Prostate gland (tissue), 2 donors: Measurements from ENCODE around the gene SLC16A7. TPM values are rescaled to one million over a fixed set of nuclear protein-coding genes. Genes with fewer than 3 reads are reported as not detected.

ENCODE experiments used
- DNase-seq: peaks from one replicate; pipeline ENCODE4 v3.0.0-alpha.2; 2019; ENCODE audit warnings: low spot score
- H3K27ac ChIP-seq, 2 donors: fragments of 200-600 bp; sonication (generic); 2 replicates each; pipeline ENCODE4 v1.5.1; 2017 to 2019
- H3K27me3 ChIP-seq: fragments of 200-600 bp; sonication (generic); replicated peaks from 2 replicates; pipeline ENCODE4 v1.5.1; 2019; ENCODE audit not compliant: insufficient read depth
- H3K36me3 ChIP-seq, 2 donors: fragments of 200-600 bp; sonication (generic); 1 replicate in 1 of 2; 2 replicates in 1 of 2; pipeline versions ENCODE4 v1.5.1 to v1.8.1; 2017 to 2019
- H3K4me1 ChIP-seq: fragments of 200-600 bp; sonication (generic); replicated peaks from 2 replicates; pipeline ENCODE4 v1.5.1; 2019
- H3K4me3 ChIP-seq, 2 donors: fragments of 200-600 bp; sonication (generic); 2 replicates each; pipeline ENCODE4 v1.5.1; 2017 to 2019
- H3K9me3 ChIP-seq: fragments of 200-600 bp; sonication (generic); 2 replicates; pipeline ENCODE4 v1.5.1; 2017
- POLR2A ChIP-seq: fragments of 450-650 bp; IDR thresholded peaks from one replicate; pipeline ENCODE4 v1.6.1; 2016; ENCODE audit warnings: antibody characterized with exemption, mild to moderate bottlenecking
- POLR2AphosphoS5 ChIP-seq: sonication (generic); formaldehyde crosslinking; IDR thresholded peaks from one replicate; pipeline ENCODE4 v1.6.1; 2017; ENCODE audit warnings: antibody characterized with exemption
- WGBS: methylation state at CpG from one replicate; pipeline ENCODE4 v1.1.5; 2018; 5-methylcytosine and 5-hydroxymethylcytosine counted together
- intact Hi-C: fragments of 100-400 bp; cut with DNase I; formaldehyde crosslinking; loops from one replicate; pipeline ENCODE4 v1.14.2; 2022
- total RNA-seq, 2 donors: library from RNA; depleted of rRNA; stranded (reverse); fragments of >200 nt; gene quantifications; one replicate each; pipeline ENCODE4 v1.1.0, GENCODE V29; 2016
- TF ChIP-seq, protein P1 (sequence below), 4 experiments: fragments of 200-600 bp in 2 of 4; fragments of 450-650 bp in 2 of 4; sonication (generic) in 2 of 4; IDR thresholded peaks; 1 replicate in 3 of 4; 2 replicates in 1 of 4; pipeline ENCODE4 v1.5.1; 2016 to 2019; ENCODE audit warnings: antibody characterized with exemption in 4 of 4, mild to moderate bottlenecking in 2 of 4, moderate library complexity in 2 of 4

SLC16A7 gene
- total RNA-seq, 2 donors from 2014 or later: 4.3 to 10.6 TPM

DNA sequence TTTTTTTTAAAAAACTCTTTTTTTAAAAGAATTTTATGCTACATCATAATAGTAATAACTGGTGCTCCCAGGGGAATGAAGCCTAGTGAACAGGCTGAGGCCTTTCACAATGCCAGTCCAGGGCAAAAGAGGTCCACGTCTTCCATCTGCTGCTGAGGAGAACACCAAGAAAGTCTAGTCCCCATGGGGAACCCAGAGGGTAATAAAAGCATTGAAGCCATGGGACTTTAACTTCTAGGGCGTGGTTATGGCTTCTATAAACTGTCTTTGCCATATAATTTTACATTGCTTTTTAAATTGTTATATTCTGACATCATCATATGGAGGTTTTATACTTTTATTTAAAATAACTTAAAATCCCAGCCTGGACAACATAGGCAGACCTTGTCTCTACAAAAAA lies 64.3 kb downstream of the SLC16A7 start:
- no peak overlapping the region for H3K27ac ChIP-seq
- intact Hi-C loops: no loop called here
- H3K4me3 ChIP-seq: no peak overlapping the region
- no peaks in the 10 kb centered on the region for H3K36me3 ChIP-seq
- H3K4me1 ChIP-seq: no peaks in the 10 kb centered on the region
- WGBS: 76% methylated on average over 2 of the region's 2 CpGs
- TF ChIP-seq POLR2AphosphoS5: no peak
- no peak for TF ChIP-seq POLR2A
- TF ChIP-seq, protein P1, sequence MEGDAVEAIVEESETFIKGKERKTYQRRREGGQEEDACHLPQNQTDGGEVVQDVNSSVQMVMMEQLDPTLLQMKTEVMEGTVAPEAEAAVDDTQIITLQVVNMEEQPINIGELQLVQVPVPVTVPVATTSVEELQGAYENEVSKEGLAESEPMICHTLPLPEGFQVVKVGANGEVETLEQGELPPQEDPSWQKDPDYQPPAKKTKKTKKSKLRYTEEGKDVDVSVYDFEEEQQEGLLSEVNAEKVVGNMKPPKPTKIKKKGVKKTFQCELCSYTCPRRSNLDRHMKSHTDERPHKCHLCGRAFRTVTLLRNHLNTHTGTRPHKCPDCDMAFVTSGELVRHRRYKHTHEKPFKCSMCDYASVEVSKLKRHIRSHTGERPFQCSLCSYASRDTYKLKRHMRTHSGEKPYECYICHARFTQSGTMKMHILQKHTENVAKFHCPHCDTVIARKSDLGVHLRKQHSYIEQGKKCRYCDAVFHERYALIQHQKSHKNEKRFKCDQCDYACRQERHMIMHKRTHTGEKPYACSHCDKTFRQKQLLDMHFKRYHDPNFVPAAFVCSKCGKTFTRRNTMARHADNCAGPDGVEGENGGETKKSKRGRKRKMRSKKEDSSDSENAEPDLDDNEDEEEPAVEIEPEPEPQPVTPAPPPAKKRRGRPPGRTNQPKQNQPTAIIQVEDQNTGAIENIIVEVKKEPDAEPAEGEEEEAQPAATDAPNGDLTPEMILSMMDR (IDR thresholded peaks at IDR 0.05): no peak
- H3K9me3 ChIP-seq: no peaks in the 10 kb centered on the region
- no peaks in the 10 kb centered on the region for H3K27me3 ChIP-seq
- no peak for DNase-seq

DNA sequence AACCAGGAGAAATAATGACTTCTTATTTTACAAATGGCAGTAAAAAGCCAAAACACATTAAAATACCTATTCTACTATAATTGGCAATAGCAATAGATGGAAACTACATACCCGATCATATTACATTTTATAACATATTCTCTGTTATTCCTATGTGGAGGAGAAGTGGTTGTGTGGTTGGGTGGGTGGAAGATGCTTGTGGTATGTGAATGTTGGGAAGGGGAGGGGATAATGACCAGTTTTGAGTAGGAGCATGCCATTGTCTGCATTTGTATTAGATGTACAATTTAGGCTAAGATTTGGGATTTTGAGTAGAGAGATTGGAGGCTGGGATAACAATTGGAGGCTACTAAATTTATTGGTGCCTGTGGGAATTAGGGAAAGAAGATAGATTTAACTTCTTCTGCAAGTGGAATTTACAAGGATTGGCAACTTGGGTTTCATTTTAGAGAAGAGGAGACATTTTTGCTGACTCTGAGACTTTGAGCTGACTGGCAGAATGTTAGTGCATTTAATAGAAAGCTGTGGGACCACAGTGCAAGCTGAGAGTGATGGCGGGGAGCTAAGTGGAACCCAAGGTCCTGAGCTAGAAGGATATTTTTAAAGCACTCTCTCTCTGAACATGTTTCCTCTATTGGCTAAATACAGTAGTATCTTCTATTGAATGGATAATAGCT lies 65.2 kb downstream of the SLC16A7 start:
- 100% methylated on average over 2 of the region's 2 CpGs for whole genome bisulfite sequencing
- DNase-seq: no peak
- Histone ChIP-seq H3K4me1 (no peaks in the 10 kb centered on the region), H3K27me3 (no peaks in the 10 kb centered on the region), H3K36me3 (no peaks in the 10 kb centered on the region), H3K27ac (no peak overlapping the region), H3K4me3 (no peak overlapping the region), H3K9me3 (no peaks in the 10 kb centered on the region)
- intact Hi-C loops: no loop called here
- TF ChIP-seq POLR2AphosphoS5: no peak
- TF ChIP-seq POLR2A: no peak
- TF ChIP-seq, protein P1 (IDR thresholded peaks at IDR 0.05): no peak

DNA sequence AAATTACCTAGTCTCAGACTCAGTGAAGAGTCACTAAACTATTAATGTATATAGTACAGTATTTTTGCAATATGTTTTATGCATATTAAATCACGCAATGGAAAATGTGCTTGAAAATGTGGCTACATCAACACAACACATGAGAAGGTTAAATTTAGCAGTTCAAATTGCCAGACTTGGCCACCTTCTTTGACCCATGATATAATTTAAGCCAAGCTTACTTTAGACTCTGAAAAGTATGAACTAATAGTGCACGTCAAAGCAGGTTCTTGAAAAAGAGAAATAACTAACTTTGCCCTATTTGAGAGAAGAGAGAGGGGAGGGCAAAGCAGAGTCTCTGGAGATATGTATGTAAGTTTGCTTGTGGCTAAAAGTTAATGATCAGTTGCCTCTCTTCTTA lies 68.7 kb downstream of the SLC16A7 start:
- Histone ChIP-seq H3K27ac (no peak overlapping the region), H3K9me3 (no peaks in the 10 kb centered on the region), H3K4me3 (no peak overlapping the region), H3K27me3 (no peaks in the 10 kb centered on the region), H3K4me1 (no peaks in the 10 kb centered on the region), H3K36me3 (no peaks in the 10 kb centered on the region)
- TF ChIP-seq POLR2A (no peak), POLR2AphosphoS5 (no peak)
- TF ChIP-seq, protein P1 (IDR thresholded peaks at IDR 0.05): no peak
- WGBS: 90% methylated on average over 2 of the region's 2 CpGs
- intact Hi-C loops: no loop called here
- no peak for DNase-seq

DNA sequence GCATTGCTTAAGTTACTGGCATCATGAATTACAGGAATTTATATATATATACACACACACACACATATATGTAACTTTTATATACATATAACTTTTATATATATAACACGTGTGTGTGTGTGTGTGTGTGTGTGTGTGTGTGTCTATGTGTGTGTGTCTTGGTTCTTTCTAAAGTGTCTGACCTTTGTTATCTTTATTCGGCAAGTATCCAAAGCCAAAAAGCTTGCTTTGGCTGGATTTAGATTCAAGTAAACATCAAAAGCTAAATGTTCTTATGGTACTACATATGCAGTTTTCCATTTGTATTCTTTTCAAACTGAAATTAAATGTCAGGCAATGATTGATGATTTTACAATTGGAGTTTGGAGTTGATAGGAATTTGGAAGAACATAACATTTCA lies 69.9 kb downstream of the SLC16A7 start:
- no peaks in the 10 kb centered on the region for H3K27me3 ChIP-seq
- H3K9me3 ChIP-seq: no peaks in the 10 kb centered on the region
- no peaks in the 10 kb centered on the region for H3K36me3 ChIP-seq
- intact Hi-C loops: no loop called here
- TF ChIP-seq POLR2AphosphoS5: no peak
- TF ChIP-seq POLR2A: no peak
- TF ChIP-seq, protein P1 (IDR thresholded peaks at IDR 0.05): no peak
- DNase-seq: no peak
- H3K4me1 ChIP-seq: no peaks in the 10 kb centered on the region
- no peak overlapping the region for H3K27ac ChIP-seq
- no peak overlapping the region for H3K4me3 ChIP-seq
- 67% methylated on average over 2 of the region's 2 CpGs for WGBS

DNA sequence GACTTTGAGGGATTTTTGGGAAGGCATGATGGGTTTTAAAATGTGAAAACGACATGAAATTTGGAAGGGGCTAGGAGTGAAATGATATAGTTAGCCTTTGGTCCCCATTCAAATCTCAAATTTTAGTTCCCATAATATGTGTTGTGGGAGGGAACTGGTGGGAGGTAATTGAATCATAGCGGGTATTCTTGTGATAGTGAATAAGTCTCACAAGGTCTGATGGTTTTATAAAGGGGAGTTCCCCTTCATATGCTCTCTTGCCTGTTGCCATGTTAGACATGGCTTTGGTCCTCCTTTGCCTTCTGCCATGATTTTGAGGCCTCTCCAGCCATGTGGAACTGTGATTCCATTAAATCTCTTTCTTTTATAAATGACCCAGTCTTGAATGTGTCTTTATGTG lies 72.8 kb downstream of the SLC16A7 start:
- intact Hi-C loops: no loop called here
- Histone ChIP-seq H3K27me3 (no peaks in the 10 kb centered on the region), H3K9me3 (no peaks in the 10 kb centered on the region), H3K27ac (no peak overlapping the region), H3K4me3 (no peak overlapping the region), H3K36me3 (no peaks in the 10 kb centered on the region), H3K4me1 (no peaks in the 10 kb centered on the region)
- DNase-seq: no peak
- TF ChIP-seq, protein P1 (IDR thresholded peaks at IDR 0.05): no peak
- TF ChIP-seq POLR2AphosphoS5: no peak
- no peak for TF ChIP-seq POLR2A
- 84% methylated on average over 2 of the region's 2 CpGs for WGBS
